DMS114 treated with DMSO at 0.1 percent for 48 hours (cell line): Measurements from ENCODE around the gene CDK11A.
A peak's percentile ranks its signal among the peaks of the same experiment; 100 is the strongest.
"Not testable (repeated sequence)": the region's sequence is repeated elsewhere in the genome, so short reads cannot be mapped to it uniquely, and the experiment has no call there.

Experiments
- DNase-seq: peaks from one replicate; lab custom pipeline; 2025; ENCODE audit not compliant: unreplicated experiment; lab: John Stamatoyannopoulos, UW

The CDK11A gene

DNA sequence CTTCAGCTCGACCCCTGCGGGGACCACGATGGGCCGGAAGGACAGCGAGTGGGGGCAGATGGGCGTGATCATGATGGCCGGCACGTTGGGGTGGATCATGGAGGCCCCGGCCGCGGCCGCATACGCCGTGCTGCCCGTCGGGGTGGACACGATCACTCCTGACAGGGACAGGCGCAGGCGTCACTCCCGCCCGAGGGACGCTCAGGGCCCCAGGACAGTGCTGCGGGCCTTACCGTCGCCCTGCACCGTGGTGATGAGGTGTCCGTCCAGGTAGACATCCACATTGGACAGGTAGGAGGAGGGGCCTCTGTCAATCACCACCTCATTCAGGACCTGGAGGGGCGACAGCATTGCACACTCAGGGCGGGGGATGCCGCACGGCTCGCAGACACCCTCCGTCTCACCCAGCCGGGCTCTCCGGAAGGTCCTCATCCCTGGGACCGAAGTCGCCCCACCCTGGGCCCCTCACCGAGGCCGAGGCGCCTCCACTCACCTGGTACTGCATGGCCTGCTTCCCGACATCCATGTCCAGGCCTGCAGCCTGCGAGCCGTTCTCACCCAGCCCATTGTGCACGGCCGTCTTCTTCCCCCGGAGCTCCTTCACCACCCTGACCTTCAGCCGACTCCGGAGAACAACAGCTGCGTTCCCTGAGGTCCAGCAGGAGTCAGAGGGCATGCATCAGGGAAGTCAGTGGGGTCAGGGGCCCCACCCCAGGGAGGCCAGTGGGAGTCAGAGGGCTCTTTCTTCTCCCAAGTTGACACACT is 30.1 kb upstream of the CDK11A start:
- no peak for DNase-seq

GRCh38 chr1:1753607-1754005 is 29.4 kb upstream of the CDK11A start:
- DNase-seq: no peak

- no peak for DNase-seq
These were observed 28.8 kb upstream of the CDK11A start for GRCh38 chr1:1752636-1753606.

DNA sequence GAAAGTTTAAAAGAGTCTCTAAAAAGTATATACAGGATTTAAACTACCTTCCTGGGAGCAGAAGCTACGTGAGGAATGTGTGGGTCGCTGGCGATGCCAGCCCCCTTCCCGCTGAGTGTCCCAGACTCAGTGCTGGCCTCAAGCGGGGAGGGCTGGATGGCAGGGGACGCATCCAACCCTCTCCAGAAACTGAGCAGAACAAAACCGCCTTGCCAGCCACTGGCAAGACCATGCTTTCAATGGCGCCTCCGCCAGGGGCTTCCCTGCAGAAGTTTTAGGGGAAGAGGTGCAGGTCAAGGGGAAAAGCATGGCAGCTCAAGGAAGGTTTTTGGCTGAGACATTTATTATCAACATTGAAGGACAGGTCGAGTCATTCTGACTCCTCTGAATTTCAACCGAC is 28.0 kb upstream of the CDK11A start:
- no peak for DNase-seq

DNA sequence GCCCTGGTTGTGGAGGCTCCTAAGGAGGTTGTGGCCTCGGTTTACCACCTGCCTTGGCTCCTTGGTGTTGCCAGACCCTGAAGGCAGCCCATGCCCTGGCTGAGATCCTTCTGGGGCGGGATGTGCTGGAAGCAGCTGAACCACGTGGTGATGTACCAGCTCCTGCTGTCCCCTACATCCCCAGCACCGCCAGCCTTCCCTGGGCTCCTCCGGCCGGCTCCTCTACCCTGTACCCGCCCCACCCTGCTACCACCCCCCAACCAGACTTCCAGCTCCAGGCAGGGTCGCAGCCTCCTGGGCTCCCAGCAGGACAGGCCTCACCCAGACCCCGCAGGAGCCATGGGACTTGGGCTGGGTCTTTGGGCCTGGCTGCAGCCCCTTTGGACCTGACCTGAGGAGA is 25.8 kb upstream of the CDK11A start:
- DNase-seq: not testable (repeated sequence)

DNA sequence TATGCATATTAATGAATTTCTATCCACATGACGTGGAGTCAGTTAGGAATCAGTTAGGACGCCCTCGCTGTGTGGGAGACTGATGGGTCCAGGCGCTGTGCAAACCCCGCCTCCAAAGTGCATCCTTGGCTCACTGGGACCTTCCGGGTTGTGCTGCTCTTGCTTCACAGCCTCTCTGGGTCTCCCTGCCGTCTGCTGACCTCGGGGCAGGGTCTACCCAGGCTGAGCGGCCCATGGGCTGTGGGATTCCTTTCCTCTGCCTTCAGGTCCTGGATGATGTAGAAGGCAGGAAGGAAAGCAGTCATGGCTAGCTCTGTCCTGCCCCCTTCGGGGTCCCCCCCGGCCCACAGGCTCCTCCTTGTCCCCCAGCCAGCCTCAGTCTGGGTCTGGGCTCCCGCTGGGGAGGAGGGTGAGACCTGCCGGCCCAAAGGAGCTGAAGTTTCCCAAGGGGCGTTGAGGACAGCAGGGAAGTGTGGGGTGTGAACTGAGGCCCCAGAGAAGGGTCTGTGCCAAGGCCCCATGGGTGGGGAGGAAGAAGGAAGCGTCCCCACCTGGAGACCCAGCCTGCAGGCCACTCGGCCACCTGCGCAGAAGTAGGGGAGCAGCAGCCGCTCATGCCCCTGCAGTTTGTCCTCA is 24.6 kb upstream of the CDK11A start:
- DNase-seq: no peak

DNA sequence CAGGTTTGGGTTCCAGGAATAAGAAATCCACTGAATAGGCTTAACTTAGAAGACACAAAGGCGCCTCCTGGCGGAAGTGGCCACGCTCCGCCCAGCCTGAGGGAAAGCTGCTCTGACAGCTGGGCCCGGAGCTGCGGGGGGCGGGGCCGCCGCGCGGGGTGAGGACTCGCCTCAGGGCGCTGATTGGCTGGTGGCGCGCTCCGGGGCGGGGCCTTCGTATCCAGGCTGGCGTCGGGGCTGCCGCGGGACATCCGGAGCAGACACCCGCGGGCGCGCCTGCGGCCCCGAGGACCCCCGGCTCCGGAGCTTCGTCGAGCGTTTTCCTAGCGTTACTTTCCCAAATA is 22.4 kb upstream of the CDK11A start:
- DNase-seq: not testable (repeated sequence)

DNA sequence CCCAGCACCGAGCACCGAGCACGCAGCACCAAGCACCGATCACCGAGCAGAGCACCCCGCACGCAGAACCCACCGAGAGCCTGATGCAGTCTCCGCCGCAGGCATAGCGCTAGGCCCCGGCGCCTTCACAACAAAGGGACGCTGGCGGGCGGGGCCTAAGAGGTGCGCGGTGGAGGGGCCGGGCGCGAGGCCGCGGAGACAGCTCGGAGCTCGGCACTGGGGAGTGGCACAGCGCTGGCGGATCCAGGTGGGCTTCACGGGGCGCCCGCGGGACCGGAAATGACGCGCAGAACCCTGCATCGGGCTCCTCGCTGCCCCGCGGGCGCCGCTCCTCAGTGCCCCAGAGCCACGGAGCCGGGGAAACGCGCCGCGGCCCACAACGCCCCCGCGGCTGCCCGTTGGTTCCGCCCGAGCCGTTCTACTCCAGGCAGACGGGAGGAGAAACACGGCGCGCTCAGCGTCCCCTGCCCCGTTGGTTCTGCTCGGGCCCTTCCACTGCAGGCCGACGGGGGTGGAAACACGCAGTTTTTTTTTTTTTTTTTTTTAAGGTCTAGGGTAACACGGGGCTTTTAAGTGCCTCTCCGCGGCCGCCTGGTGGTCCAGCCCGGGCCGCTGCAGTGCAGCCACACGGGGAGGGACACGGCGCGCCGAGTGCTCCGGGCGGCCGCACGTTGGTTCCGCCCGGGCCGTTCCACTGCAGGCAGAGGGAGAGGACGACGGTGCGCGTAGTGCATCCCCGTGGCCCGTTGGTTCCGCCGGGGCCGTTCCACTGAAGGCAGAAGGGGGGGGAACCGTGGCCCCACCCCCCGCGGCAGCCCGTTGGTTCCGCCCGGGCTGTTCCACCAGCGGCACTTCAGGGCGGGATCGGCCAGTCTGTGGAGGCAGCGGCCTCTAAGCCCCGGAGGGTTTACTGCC is 21.8 kb upstream of the CDK11A start:
- peak; percentile 49 for DNase-seq

- not testable (repeated sequence) for DNase-seq
These were observed 18.4 kb upstream of the CDK11A start for GRCh38 chr1:1742529-1742928.

DNA sequence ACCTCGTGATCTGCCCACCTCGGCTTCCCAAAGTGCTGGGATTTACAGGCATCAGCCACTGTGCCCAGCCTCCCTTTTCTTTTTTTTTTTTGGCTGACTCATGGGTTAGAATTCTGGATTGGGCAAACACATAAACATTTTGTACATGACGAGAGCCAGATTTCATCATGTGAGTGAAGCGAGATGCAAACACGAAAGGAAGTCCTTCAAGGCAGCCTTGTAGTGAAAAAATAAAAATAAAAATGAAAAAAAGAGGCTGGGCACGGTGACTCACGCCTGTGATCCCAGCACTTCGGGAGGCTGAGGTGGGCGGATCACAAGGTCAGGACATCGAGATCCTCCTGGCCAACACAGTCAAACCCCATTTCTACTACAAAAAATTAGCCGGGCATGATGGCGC is 16.9 kb upstream of the CDK11A start:
- not testable (repeated sequence) for DNase-seq

- not testable (repeated sequence) for DNase-seq
These were observed 14.7 kb upstream of the CDK11A start for GRCh38 chr1:1738799-1739337.

DNA sequence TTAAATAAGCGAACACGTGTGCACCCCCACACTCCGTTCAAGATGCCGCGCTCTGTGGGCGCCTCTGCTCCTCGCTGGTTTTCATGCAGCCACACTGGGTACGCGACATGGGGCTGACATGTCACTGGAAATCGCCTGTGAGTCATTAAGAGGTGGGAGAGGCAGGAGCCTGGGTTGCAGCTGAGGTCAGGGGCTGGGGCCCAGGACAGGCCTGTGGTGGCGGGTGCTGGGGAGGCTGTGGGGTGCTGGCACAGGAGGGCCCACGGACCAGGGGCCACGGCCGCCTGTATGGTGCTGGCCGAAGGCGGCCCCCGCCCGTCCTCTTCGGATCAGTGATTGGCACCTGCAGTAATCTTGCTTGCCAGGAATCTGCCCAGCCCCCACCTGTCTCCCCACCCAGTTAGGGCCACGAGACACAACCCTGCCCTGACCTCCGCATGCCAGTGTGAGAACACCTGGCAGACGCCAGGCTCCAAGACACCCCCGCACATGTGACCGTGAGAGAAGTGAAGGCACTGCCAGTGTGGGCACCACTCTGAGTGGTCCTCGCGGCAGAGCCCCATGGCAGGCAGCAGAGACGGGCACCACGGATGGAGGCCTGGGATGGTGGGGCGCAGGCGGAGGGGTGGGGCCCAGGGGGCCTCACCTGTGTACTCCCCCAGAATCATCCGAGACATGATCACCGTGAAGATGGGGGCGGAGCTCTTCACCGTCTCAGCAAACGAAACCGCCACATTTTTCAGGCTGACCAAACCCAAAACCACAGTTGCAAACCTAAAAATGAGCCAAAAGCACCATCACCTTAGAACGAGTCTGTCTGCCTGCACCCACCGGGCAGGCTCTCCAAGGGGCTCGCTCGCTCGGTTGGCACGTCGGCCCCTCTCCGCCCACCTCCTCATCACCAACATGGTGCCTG is 13.8 kb upstream of the CDK11A start:
- not testable (repeated sequence) for DNase-seq

DNA sequence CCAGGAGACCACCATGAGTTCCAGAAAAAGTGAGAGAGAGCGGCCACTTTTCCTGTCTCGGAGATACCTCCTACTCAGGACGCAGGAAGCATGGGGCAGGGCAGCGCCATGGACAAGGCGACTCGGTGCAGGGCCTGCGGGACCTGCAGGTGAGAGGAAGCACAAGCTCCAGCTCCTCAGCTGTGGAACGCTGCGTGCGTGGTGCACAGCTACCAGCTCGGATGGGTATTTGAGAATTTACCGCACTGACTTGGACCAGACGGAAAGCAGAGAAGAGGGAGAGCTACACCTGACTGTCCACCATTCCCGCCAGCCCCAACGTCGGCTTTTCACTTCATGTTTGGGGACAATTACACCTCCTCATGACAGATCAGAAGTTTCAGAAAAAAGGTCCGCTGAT is 8.2 kb upstream of the CDK11A start:
- DNase-seq: no peak

GRCh38 chr1:1730870-1731269 is 6.7 kb upstream of the CDK11A start:
- DNase-seq: no peak

- DNase-seq: not testable (repeated sequence)
These were observed 6.1 kb upstream of the CDK11A start for GRCh38 chr1:1730230-1730629.

DNA sequence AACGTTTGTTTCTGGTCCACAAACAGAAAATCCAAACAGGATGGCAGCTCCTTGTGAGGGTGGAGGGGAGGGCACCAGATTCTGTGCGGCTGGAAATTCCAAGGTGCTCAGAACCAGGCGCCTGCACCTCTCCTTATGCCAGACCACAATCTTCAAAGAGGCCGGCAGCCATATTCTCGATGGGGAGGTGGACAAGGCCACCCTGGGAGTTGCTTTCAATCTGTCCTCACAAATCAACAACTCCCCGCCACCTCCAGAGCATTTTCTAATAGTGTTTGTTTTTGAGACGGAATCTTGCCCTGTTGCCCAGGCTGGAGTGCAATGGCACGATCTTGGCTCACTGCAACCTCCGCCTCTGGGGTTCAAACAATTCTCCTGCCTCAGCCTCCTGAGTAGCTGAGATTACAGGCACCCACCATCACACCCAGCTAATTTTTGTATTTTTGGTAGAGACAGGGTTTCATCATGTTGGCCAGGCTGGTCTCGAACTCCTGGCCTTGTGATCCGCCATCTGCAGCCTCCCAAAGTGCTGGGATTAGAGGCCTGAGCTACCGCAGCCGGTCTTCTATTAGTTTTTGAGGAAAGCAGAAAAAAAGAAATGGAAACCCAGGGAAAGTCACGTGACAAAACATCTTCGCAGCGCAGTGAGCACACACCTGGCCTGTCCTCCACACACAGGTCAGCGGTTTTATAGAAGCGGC is 5.1 kb upstream of the CDK11A start:
- not testable (repeated sequence) for DNase-seq

DNA sequence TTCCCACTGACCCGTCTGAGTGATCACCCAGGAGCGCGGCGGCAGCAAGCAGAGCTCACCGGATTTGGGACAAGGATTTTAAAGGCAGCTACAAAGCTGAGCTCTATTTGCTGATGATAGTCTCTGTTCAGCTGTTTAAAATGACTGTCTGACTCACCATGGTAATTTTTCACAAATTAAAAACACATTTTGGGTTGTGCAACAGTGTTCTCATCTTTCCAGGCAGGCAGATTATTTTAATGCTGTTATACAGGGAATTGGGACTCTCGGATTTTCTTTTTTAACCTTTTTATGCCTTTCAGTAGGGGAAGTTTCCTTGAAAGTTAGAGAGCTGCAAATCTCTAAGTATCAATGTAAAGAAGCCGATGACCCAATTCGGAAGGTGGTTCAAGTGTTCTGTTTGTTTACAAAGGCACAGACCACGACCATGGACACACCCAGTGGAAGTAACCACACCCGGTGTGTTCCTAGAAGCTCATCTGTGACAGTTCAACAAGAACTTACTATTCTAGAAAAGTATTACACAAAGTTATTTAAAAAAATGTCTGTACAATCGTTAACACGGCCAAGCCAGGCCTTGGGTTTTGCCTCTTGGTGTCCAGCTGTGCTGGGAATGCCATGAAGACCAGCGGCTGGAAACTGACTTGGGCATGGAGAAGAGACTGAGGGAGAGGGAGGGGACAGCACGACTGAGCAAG is 4.3 kb upstream of the CDK11A start:
- not testable (repeated sequence) for DNase-seq

DNA sequence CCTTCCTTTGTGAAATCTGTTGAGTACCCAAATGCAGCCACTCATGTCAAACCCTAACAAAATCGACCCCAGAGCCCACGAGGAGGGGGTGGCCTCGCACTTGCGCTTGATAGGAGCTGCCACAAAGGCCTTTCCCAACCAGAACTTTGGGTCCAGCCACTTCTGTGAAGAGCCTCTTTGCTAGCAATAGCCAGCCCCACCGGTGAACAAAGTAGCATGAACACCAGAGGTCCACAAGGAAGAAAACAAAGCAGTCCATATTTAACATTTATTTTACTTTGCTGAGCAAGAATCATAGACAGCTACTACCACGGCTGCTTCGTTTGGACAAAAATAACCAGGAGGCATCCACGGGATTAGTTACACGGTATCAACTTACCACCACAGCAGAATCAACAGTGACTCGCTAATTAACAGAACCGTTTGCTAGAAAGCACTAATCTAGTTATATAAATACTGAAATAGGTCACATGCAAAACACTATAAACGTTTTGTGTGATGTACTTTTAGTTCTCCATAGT is 3.0 kb upstream of the CDK11A start:
- not testable (repeated sequence) for DNase-seq
